WERI-Rb-1 (cell line): ENCODE measurements around the gene POPDC3.

Experiments
- DNase-seq: peaks from one replicate; pipeline ENCODE4 v3.0.0-alpha.2; 2020
- H3K27ac ChIP-seq: fragments of 250-450 bp; sonication (Bioruptor Pico); 2 replicates; pipeline ENCODE4 v1.5.1; 2020; ENCODE audit warnings: mild to moderate bottlenecking, moderate library complexity
- H3K27me3 ChIP-seq: fragments of 250-450 bp; sonication (Bioruptor Pico); 2 replicates; pipeline ENCODE4 v1.5.1; 2021; ENCODE audit warnings: mild to moderate bottlenecking, low read depth, moderate library complexity; ENCODE audit not compliant: insufficient read depth, severe bottlenecking
- H3K36me3 ChIP-seq: fragments of 250-450 bp; sonication (Bioruptor Pico); 2 replicates; pipeline ENCODE4 v1.5.1; 2020; ENCODE audit warnings: mild to moderate bottlenecking, moderate library complexity
- H3K4me3 ChIP-seq: 2 replicates; pipeline ENCODE4 v1.5.1; 2011; ENCODE audit warnings: low read depth, mild to moderate bottlenecking, control low read depth, low read length
- H3K9me3 ChIP-seq: fragments of 250-450 bp; sonication (Bioruptor Pico); 2 replicates; pipeline ENCODE4 v1.5.1; 2021; ENCODE audit warnings: mild to moderate bottlenecking, moderate library complexity; ENCODE audit not compliant: severe bottlenecking
- TF ChIP-seq, protein P1 (sequence below): IDR thresholded peaks from 2 replicates; pipeline ENCODE4 v1.5.1; 2011; ENCODE audit warnings: low read depth, mild to moderate bottlenecking, control low read depth, inconsistent platforms, low read length

POPDC3 gene

DNA sequence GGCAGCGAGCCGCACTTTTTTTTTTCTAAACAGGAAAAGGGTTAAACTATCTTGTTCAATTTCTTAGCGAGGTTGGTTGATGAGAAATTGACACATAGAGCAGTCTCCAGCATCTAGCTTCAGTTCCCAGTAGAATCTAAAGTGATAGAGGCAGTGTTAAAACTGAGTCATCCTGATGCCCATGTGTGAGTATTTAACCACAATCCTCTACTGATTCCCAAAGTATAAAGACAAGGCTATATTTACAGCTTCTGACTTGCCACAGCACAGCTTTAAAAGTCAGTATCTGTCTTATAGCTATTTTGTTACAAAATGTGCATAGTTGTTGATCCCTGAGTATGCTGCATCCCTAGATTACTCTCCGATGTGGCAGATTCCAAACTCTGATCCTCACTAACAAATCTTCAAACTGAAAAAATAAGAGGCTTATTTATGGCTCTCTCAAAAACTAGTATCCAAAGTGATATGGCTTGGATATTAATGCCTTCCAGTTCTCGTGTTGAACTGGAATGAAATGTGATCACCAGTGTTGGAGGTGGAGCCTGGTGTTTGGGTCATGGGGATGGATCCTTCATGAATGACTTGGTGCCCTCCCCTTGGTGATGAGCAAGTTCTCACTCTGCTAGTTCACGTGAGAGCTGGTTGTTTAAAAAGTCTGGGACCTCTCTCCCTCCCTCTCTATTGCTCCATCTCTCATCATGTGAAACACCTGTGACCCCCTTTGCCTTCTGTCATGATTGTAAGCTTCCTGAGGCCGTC, 13.1 kb upstream of the POPDC3 start:
- Histone ChIP-seq H3K27me3 (no peaks in the 10 kb centered on the region), H3K27ac (no peak overlapping the region), H3K4me3 (no peak overlapping the region), H3K36me3 (no peaks in the 10 kb centered on the region), H3K9me3 (no peaks in the 10 kb centered on the region)
- no peak for DNase-seq
- TF ChIP-seq, protein P1, sequence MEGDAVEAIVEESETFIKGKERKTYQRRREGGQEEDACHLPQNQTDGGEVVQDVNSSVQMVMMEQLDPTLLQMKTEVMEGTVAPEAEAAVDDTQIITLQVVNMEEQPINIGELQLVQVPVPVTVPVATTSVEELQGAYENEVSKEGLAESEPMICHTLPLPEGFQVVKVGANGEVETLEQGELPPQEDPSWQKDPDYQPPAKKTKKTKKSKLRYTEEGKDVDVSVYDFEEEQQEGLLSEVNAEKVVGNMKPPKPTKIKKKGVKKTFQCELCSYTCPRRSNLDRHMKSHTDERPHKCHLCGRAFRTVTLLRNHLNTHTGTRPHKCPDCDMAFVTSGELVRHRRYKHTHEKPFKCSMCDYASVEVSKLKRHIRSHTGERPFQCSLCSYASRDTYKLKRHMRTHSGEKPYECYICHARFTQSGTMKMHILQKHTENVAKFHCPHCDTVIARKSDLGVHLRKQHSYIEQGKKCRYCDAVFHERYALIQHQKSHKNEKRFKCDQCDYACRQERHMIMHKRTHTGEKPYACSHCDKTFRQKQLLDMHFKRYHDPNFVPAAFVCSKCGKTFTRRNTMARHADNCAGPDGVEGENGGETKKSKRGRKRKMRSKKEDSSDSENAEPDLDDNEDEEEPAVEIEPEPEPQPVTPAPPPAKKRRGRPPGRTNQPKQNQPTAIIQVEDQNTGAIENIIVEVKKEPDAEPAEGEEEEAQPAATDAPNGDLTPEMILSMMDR, result no peak

DNA sequence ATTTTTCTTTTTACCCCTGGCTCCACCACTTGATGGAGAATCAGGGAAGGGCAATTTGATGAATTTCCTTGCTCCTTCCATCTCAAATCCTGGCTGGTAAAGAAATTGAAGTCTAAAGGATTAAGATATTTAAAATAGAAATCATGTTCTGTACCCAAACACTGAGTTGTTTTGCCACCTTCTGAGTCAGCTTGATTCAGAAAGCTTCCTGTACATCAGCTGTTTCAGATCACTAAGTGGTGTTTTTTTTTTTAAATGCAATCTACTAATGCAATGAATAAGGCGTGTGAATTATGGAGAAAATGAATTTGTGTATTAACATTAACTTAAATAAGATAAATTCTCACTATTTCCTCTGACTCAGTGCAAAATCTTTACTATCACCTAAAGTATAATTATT, 11.5 kb upstream of the POPDC3 start:
- TF ChIP-seq, protein P1, result no peak
- DNase-seq, result no peak
- Histone ChIP-seq H3K27ac (no peak overlapping the region), H3K9me3 (no peaks in the 10 kb centered on the region), H3K4me3 (no peak overlapping the region), H3K27me3 (no peaks in the 10 kb centered on the region), H3K36me3 (no peaks in the 10 kb centered on the region)

DNA sequence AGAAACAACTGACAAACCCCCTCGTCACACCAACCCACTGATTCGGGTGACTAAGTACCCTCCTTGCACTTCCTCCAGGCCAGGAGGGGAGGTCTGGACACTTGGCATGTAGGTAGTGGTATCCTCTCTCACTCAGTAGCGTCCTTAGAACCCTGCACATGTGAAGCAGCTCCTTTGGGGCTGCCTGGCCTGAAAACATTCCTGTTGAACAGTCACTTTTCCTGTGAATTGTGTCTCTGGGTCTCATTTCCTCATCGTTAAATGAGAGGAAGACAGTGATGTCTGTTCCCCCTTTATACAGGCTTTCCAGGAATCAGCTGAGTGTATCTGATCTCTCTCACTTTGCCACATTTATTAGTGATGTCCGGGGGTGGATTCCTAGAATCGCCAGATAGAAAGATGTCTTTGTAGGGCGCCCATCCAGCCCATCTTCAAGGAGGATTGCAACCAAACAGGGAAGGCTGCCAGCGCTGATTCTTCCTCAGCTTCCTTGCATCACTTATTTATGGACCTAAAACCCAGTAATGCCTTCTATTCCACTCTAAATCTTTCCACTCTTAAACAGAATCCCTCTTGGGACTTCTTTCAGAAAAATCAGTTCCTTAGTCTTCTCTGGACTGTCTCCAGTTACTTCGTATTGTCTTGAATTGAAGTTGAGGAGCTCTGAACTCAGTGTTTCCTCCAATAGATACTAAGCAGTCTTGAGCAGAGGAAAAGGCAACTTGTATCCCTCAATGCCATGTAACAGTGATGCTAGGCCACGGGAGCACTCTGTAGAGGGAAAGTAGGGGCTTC, 9.4 kb upstream of the POPDC3 start:
- no peak for DNase-seq
- Histone ChIP-seq H3K4me3 (no peak overlapping the region), H3K27ac (no peak overlapping the region), H3K36me3 (no peaks in the 10 kb centered on the region), H3K27me3 (no peaks in the 10 kb centered on the region), H3K9me3 (no peaks in the 10 kb centered on the region)
- TF ChIP-seq, protein P1, result no peak

GRCh38 chr6:105188251-105188650, 8.4 kb upstream of the POPDC3 start:
- H3K4me3 ChIP-seq, result no peak overlapping the region
- no peak for DNase-seq
- TF ChIP-seq, protein P1, result no peak
- no peaks in the 10 kb centered on the region for H3K27me3 ChIP-seq
- no peaks in the 10 kb centered on the region for H3K9me3 ChIP-seq
- H3K27ac ChIP-seq, result no peak overlapping the region
- H3K36me3 ChIP-seq, result no peaks in the 10 kb centered on the region

- DNase-seq, result no peak
- Histone ChIP-seq H3K9me3 (no peaks in the 10 kb centered on the region), H3K36me3 (no peaks in the 10 kb centered on the region), H3K27ac (no peak overlapping the region), H3K27me3 (no peaks in the 10 kb centered on the region), H3K4me3 (no peak overlapping the region)
- TF ChIP-seq, protein P1, result no peak
These were observed 6.8 kb upstream of the POPDC3 start for GRCh38 chr6:105186576-105186975.
